NK-92 treated with Interleukin-12 subunit alpha and Interleukin-12 subunit beta, amount 100 ng/mL, for 24 hours (cell line): ENCODE results near the gene CDK19.
"Not testable (repeated sequence)": the region's sequence is repeated elsewhere in the genome, so short reads cannot be mapped to it uniquely, and the experiment has no call there.

Source experiments
- DNase-seq: peaks from one replicate; lab custom pipeline; 2025; lab: John Stamatoyannopoulos, UW

The CDK19 gene

GRCh38 chr6:110581679-110582078, 233.6 kb downstream of the CDK19 start:
- DNase-seq: no peak

- DNase-seq: not testable (repeated sequence)
These were observed 237.6 kb downstream of the CDK19 start for GRCh38 chr6:110577596-110578167.

GRCh38 chr6:110575925-110576463, 239.3 kb downstream of the CDK19 start:
- DNase-seq: no peak

- DNase-seq: no peak
These were observed 240.5 kb downstream of the CDK19 start for GRCh38 chr6:110574817-110575216.

- DNase-seq: no peak
These were observed 241.7 kb downstream of the CDK19 start for GRCh38 chr6:110573537-110573936.

GRCh38 chr6:110573136-110573535, 242.1 kb downstream of the CDK19 start:
- no peak for DNase-seq

- no peak for DNase-seq
These were observed 247.1 kb downstream of the CDK19 start for GRCh38 chr6:110567957-110568696.

- no peak for DNase-seq
These were observed 248.7 kb downstream of the CDK19 start for GRCh38 chr6:110566346-110567125.

- DNase-seq: no peak
These were observed 250.4 kb downstream of the CDK19 start for GRCh38 chr6:110564703-110565421.

- no peak for DNase-seq
These were observed 251.6 kb downstream of the CDK19 start for GRCh38 chr6:110563711-110564110.

- no peak for DNase-seq
These were observed 252.9 kb downstream of the CDK19 start for GRCh38 chr6:110562316-110562915.

GRCh38 chr6:110561696-110562095, 253.6 kb downstream of the CDK19 start:
- DNase-seq: no peak

GRCh38 chr6:110561008-110561396, 254.3 kb downstream of the CDK19 start:
- DNase-seq: no peak

- DNase-seq: no peak
These were observed 254.8 kb downstream of the CDK19 start for GRCh38 chr6:110560239-110561007.
